ENCODE results near the gene EHD4. TPM values are rescaled to one million over a fixed set of nuclear protein-coding genes. Genes with fewer than 3 reads are reported as not detected.
A peak's percentile ranks its signal among the peaks of the same experiment; 100 is the strongest.

Gene EHD4
- total RNA-seq, 1 donor from 2014 or later, result 18.8 TPM

DNA sequence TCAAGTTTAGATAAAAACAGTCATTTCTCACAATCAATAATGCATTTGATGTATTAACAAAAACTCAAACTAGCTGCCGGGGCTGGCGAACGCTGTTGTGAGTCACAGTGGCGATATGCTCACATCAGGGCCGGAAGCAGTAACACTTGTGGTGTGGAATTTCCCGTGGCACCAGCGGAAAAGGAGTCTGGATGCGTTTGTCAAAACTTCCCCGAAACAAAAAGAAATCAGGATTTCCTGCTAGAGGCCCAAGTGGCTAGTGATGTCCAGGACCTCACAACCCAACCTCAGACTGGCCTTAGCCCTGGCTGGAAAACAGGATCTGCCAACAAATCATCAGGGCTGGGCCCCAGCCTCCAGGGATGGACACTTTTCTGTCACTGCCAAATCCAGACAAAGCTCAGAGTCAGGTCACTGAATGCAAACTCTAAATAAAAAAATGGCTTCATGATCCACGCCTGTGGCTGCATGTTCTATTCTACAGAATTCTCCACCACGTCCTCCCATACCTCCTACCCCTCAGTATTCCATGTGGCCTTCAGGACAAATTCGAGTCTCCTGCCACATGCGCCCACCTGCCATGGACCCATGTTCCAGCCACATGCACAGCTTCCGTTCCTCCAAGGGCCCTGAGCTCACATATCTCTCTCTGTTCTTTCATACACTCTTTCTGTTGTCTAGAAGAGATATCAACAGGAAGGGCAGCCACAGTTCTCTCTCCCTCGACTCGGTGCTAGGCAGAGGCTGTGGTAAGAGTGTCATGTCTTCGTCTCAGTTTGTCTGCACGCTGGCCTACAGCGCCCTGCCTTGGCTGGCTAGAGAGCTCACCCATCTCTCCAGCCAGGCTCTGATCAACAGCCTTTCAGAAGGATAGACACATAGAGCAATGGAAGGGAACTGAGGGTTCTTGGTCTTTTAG is 35.4 kb downstream of the EHD4 start:
- no peak for DNase-seq (ENCODE audit: extremely low spot score, unreplicated experiment)
- Mint-ChIP-seq H3K36me3 (peaks cover 16% of the 10 kb centered on the region), H3K27me3 (peaks cover 3% of the 10 kb centered on the region), H3K9me3 (no peaks in the 10 kb centered on the region), H3K27ac (peak overlapping the region; percentile 46), H3K4me3 (no peak overlapping the region), H3K4me1 (ENCODE audit: unreplicated experiment) (peaks cover 41% of the 10 kb centered on the region)
- TF ChIP-seq, protein P1, sequence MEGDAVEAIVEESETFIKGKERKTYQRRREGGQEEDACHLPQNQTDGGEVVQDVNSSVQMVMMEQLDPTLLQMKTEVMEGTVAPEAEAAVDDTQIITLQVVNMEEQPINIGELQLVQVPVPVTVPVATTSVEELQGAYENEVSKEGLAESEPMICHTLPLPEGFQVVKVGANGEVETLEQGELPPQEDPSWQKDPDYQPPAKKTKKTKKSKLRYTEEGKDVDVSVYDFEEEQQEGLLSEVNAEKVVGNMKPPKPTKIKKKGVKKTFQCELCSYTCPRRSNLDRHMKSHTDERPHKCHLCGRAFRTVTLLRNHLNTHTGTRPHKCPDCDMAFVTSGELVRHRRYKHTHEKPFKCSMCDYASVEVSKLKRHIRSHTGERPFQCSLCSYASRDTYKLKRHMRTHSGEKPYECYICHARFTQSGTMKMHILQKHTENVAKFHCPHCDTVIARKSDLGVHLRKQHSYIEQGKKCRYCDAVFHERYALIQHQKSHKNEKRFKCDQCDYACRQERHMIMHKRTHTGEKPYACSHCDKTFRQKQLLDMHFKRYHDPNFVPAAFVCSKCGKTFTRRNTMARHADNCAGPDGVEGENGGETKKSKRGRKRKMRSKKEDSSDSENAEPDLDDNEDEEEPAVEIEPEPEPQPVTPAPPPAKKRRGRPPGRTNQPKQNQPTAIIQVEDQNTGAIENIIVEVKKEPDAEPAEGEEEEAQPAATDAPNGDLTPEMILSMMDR (conservative IDR thresholded peaks at IDR 0.05), result no peak

DNA sequence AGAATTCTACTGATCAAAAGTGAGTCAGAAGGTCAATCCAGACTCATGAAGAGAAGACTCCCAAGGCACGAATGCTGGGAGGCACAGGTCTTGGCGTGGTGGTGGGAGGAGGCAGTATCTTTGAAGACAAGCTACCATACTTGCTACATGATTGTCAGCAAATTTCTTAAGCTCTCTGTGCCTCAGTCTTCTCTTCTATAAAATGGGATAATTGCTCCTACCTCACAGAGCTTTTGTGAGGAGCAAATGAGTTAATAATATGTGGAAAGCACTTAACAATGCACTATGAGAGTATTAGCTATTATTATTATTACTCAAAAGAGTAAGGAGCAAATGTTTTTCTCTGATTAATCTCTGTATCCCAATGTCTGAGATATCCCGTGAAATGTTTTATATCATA is 36.2 kb downstream of the EHD4 start:
- no peaks in the 10 kb centered on the region for H3K9me3 Mint-ChIP-seq
- no peak for DNase-seq (ENCODE audit: extremely low spot score, unreplicated experiment)
- peaks cover 42% of the 10 kb centered on the region for H3K4me1 Mint-ChIP-seq (ENCODE audit: unreplicated experiment)
- no peak overlapping the region for H3K4me3 Mint-ChIP-seq
- peaks cover 3% of the 10 kb centered on the region for H3K27me3 Mint-ChIP-seq
- H3K27ac Mint-ChIP-seq, result no peak overlapping the region
- H3K36me3 Mint-ChIP-seq, result peaks cover 15% of the 10 kb centered on the region
- TF ChIP-seq, protein P1 (conservative IDR thresholded peaks at IDR 0.05), result no peak

DNA sequence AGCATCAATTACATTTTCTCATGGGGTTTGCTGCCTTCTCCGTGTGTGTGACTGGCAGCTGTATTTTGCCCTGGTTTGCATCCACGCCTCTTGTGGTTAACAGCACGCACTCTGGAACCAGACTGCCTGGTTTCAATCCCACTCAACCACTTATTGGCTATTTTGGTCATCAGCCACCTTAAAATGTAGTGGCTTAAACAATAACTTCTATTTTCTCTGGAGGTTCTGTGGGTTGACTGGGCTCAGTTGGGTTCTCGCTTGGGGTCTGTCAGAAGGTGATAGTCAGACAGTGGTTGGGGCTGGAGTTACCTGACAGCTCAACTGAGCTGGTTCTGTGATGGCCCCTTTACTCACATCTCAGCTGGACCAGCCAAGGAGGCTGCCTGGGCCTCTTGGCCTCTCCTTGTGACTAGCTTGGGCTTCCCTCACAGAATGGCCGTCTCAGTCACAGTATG is 36.8 kb downstream of the EHD4 start:
- peaks cover 11% of the 10 kb centered on the region for H3K36me3 Mint-ChIP-seq
- H3K27me3 Mint-ChIP-seq, result peaks cover 3% of the 10 kb centered on the region
- H3K4me3 Mint-ChIP-seq, result peak overlapping the region; percentile 51
- H3K27ac Mint-ChIP-seq, result peak overlapping the region; percentile 11
- TF ChIP-seq, protein P1 (conservative IDR thresholded peaks at IDR 0.05), result no peak
- no peaks in the 10 kb centered on the region for H3K9me3 Mint-ChIP-seq
- no peak for DNase-seq (ENCODE audit: extremely low spot score, unreplicated experiment)
- H3K4me1 Mint-ChIP-seq (ENCODE audit: unreplicated experiment), result peaks cover 43% of the 10 kb centered on the region

DNA sequence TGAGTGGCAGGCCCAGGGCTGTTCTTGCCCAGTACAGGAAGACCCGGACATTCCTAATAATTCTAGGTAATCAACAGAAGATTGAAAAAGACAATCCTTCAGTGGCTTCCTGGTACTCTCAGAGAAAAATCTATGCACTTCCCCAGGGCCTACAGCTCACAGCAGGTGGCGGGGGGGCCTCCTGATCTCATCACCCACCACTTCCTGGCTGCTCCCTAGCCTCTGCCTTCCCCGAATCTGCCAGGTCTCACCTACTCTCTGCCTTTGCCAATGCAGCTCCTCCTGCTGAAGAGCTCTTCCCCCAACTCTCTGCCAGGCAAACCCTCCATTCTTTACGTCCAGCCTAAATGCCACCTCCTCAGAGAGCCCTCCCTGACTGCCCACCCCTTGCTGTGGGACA is 37.5 kb downstream of the EHD4 start:
- peaks cover 3% of the 10 kb centered on the region for H3K27me3 Mint-ChIP-seq
- H3K27ac Mint-ChIP-seq, result peak overlapping the region; percentile 59
- peaks cover 51% of the 10 kb centered on the region for H3K4me1 Mint-ChIP-seq (ENCODE audit: unreplicated experiment)
- TF ChIP-seq, protein P1 (conservative IDR thresholded peaks at IDR 0.05), result no peak
- no peak overlapping the region for H3K4me3 Mint-ChIP-seq
- H3K9me3 Mint-ChIP-seq, result no peaks in the 10 kb centered on the region
- DNase-seq (ENCODE audit: extremely low spot score, unreplicated experiment), result no peak
- peaks cover 9% of the 10 kb centered on the region for H3K36me3 Mint-ChIP-seq

DNA sequence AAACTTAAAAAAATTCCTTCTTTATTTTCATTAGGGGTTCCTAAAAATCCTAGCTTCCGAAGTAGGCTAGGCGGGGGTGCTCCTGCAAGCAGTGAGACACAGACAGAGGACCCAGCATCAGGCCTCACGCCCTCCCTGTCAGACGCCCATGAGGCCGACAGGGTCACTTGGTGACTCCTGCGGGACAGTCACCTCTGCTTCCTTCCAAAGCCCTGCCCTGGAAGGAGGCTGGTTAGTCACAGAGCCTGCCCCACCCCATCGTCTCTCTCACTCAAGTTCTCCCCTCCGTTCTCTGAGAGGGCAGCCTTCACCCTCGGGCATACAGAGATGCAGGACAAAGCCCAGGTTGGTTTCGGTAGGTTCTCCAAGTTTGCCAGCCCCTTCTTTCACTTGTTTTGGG is 38.6 kb downstream of the EHD4 start:
- no peak for DNase-seq (ENCODE audit: extremely low spot score, unreplicated experiment)
- Mint-ChIP-seq H3K4me1 (ENCODE audit: unreplicated experiment) (peaks cover 61% of the 10 kb centered on the region), H3K4me3 (no peak overlapping the region), H3K27ac (peak overlapping the region; percentile 43), H3K36me3 (peaks cover 9% of the 10 kb centered on the region), H3K27me3 (peaks cover 3% of the 10 kb centered on the region), H3K9me3 (no peaks in the 10 kb centered on the region)
- TF ChIP-seq, protein P1 (conservative IDR thresholded peaks at IDR 0.05), result no peak

Measured in type B pancreatic cell (in vitro differentiated cells).